HCT116 (cell line): ENCODE results near the gene RBM46. TPM values are rescaled to one million over a fixed set of nuclear protein-coding genes. Genes with fewer than 3 reads are reported as not detected.
A peak's percentile ranks its signal among the peaks of the same experiment; 100 is the strongest.

Experiments used
- ATAC-seq: fragments of 200-7000 bp; cut with Tn5 transposase; 2 replicates; pipeline ENCODE4 v1.9.1; 2020; ENCODE audit warnings: mild to moderate bottlenecking, moderate library complexity
- BruUV-seq: library from RNA; stranded (reverse); fragments of 400-500 nt; replicated peaks from 2 replicates; lab custom pipeline; 2021; lab: Mats Ljungman, UMichigan
- CTCF ChIA-PET: fragments of 300-600 bp; sonication (Branson Sonifier 250); formaldehyde crosslinking; loops from one replicate; lab custom pipeline; 2021; ENCODE audit warnings: antibody characterized with exemption; lab: Charles Lee
- POLR2A ChIA-PET: fragments of 300-600, 350-600 bp; sonication (Branson Sonifier 250); formaldehyde crosslinking; loops from one replicate; lab custom pipeline; 2021; ENCODE audit warnings: antibody characterized with exemption; lab: Charles Lee
- RAD21 ChIA-PET, 2 experiments: fragments of 300-600 bp; sonication (Branson Sonifier 250); formaldehyde crosslinking; loops; one replicate each; lab custom pipeline; 2023; ENCODE audit warnings: low total read pairs in 2 of 2; ENCODE audit not compliant: uncharacterized antibody in 2 of 2, unreplicated experiment in 2 of 2, low non-redundant PET in 1 of 2; lab: Charles Lee
- DNase-seq: peaks from one replicate; pipeline ENCODE4 v3.0.0-alpha.2; 2010; ENCODE audit warnings: low read depth, low spot score
- H2AFZ ChIP-seq: fragments of 200-600 bp; shearing (Covaris generic), sonication (generic); 2 replicates; pipeline ENCODE4 v1.6.1; 2017; ENCODE audit warnings: low read depth, mixed run types, mixed read lengths, antibody characterized with exemption, low read length; ENCODE audit not compliant: poor library complexity, severe bottlenecking
- H3K27ac ChIP-seq: 2 replicates; pipeline ENCODE4 v1.5.1; 2012; ENCODE audit warnings: low read depth, low read length
- H3K27me3 ChIP-seq: fragments of 200-600 bp; sonication (generic); 2 replicates; pipeline ENCODE4 v1.6.1; 2016; ENCODE audit warnings: mixed run types, low read length, mixed read lengths; ENCODE audit not compliant: insufficient read depth
- H3K36me3 ChIP-seq, 2 experiments: fragments of 200-500 bp in 1 of 2; fragments of 200-600 bp in 1 of 2; sonication (Bioruptor generic) in 1 of 2; sonication (generic) in 1 of 2; 2 replicates each; pipeline versions ENCODE4 v1.5.1 to v1.6.1; 2014 to 2016; ENCODE audit warnings: low read length in 2 of 2, inconsistent platforms in 1 of 2, mixed read lengths in 1 of 2, mixed run types in 1 of 2; ENCODE audit not compliant: insufficient read depth in 2 of 2, control insufficient read depth in 1 of 2
- H3K4me1 ChIP-seq, 2 experiments: fragments of 200-600 bp in 1 of 2; sonication (generic) in 1 of 2; 2 replicates each; pipeline versions ENCODE4 v1.5.1 to v1.6.1; 2012 to 2017; ENCODE audit warnings: low read length in 2 of 2, inconsistent platforms in 1 of 2, mild to moderate bottlenecking in 1 of 2, mixed read lengths in 1 of 2, mixed run types in 1 of 2, moderate library complexity in 1 of 2; ENCODE audit not compliant: insufficient read depth in 2 of 2, control insufficient read depth in 1 of 2
- H3K4me2 ChIP-seq: fragments of 200-600 bp; sonication (generic); 2 replicates; pipeline ENCODE4 v1.6.1; 2017; ENCODE audit warnings: mixed run types, low read length, mixed read lengths
- H3K4me3 ChIP-seq, 2 experiments: fragments of 200-600 bp in 1 of 2; sonication (generic) in 1 of 2; replicated peaks in 1 of 2; 2 replicates each; pipeline ENCODE4 v1.5.1; 2011 to 2016; ENCODE audit warnings: low read length in 2 of 2, control low read depth in 1 of 2, low read depth in 1 of 2, mild to moderate bottlenecking in 1 of 2, mixed read lengths in 1 of 2, mixed run types in 1 of 2
- H3K79me2 ChIP-seq: fragments of 200-600 bp; sonication (generic); 2 replicates; pipeline ENCODE4 v1.6.1; 2017; ENCODE audit warnings: mild to moderate bottlenecking, mixed run types, low read length, moderate library complexity, mixed read lengths; ENCODE audit not compliant: insufficient read depth
- H3K9ac ChIP-seq: fragments of 200-600 bp; sonication (generic); 2 replicates; pipeline ENCODE4 v1.6.1; 2016; ENCODE audit warnings: low read length, mixed read lengths
- H3K9me2 ChIP-seq: fragments of 200-600 bp; sonication (generic), shearing (Covaris generic); 2 replicates; pipeline ENCODE4 v1.6.1; 2017; ENCODE audit warnings: mixed run types, mild to moderate bottlenecking, moderate library complexity; ENCODE audit not compliant: insufficient read depth
- H3K9me3 ChIP-seq, 2 experiments: fragments of 200-500 bp in 1 of 2; fragments of 200-600 bp in 1 of 2; sonication (Bioruptor generic) in 1 of 2; sonication (generic) in 1 of 2; 2 replicates each; pipeline ENCODE4 v1.6.1; 2014 to 2017; ENCODE audit warnings: low read length in 2 of 2, mixed read lengths in 2 of 2, inconsistent platforms in 1 of 2, low read depth in 1 of 2, mild to moderate bottlenecking in 1 of 2, mixed run types in 1 of 2, moderate library complexity in 1 of 2; ENCODE audit not compliant: control insufficient read depth in 1 of 2, insufficient read depth in 1 of 2
- H4K20me1 ChIP-seq: fragments of 200-600 bp; sonication (generic), shearing (Covaris generic); 2 replicates; pipeline ENCODE4 v1.6.1; 2017; ENCODE audit warnings: mixed run types, mild to moderate bottlenecking, moderate library complexity; ENCODE audit not compliant: insufficient read depth
- CBX3 ChIP-seq: IDR thresholded peaks from 2 replicates; pipeline ENCODE4 v1.6.1; 2012; ENCODE audit warnings: low read depth
- EZH2phosphoT487 ChIP-seq: fragments of 200-600 bp; IDR thresholded peaks from 2 replicates; pipeline ENCODE4 v1.6.1; 2018; ENCODE audit warnings: antibody characterized with exemption, borderline replicate concordance
- intact Hi-C: fragments of 100-400 bp; cut with micrococcal nuclease; formaldehyde crosslinking; loops from 2 replicates; pipeline ENCODE4 v1.10.0; 2022
- total RNA-seq: library from RNA; stranded (reverse); gene quantifications from one replicate; pipeline ENCODE4 v1.2.1, GENCODE V29; 2021; ENCODE audit not compliant: unreplicated experiment

RBM46 gene
- total RNA-seq, 1 experiment from 2014 or later, result 0.39 TPM

DNA sequence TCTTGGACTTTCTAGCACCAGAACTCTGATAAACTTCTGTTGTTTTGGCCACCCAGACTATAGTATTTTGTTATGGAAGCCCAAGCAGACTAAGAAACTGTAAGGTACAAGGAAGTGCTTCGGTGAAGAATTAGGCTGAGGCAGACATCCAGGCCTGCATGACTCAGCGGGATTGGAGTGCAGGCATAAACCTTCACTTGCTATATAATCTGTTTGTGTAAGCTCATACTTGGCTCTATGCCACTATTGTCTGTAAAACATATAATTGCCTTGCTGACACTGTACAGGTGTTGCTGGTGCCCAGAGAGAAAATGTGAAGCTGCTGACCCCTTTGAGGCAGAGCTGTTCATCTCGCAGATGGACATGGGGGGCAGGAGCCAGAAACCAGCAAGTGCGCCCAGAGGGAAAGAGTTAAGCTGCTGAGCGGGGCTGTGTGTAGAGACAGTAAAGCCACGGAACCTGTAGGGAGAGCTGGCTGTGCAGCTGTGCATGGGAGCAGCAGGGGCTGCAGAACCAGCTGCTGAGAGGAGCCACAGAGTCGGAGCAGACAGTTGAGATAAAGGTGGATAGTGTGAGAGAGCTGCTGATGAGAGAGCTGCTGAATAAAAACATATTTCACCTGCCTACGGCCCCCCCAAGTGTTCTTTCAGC lies 96.2 kb downstream of the RBM46 start:
- no peaks in the 10 kb centered on the region for H3K79me2 ChIP-seq
- DNase-seq, result peak; percentile 8
- ATAC-seq, result peak; percentile 36; the same call in 1 of the 2 replicates
- H3K27ac ChIP-seq, result 0 out of 2 replicates have a peak overlapping the region, but pooled peaks have one; percentile 3
- ChIA-PET POLR2A (no interaction called here), RAD21 (no interaction called here), CTCF (interaction anchor here (1.0 kb wide), 1 partner anchor 70 kb away, joined by 3 read pairs; no protein-coding TSS in a partner anchor)
- peaks cover 0 to 10% of the 10 kb centered on the region in 2 experiments; a peak in 2 of 4 replicates for H3K4me1 ChIP-seq
- TF ChIP-seq CBX3 (peak; percentile 55; the same call in 1 of the 2 replicates), EZH2phosphoT487 (no peak)
- no peaks in the 10 kb centered on the region for H3K9me2 ChIP-seq
- peak overlapping the region; percentile 42 for H2AFZ ChIP-seq
- H3K4me2 ChIP-seq, result no peak overlapping the region
- H3K27me3 ChIP-seq, result no peaks in the 10 kb centered on the region
- no peaks in the 10 kb centered on the region for H3K9me3 ChIP-seq
- H3K4me3 ChIP-seq, result no peak overlapping the region
- BruUV-seq, result no TSS peak
- no peaks in the 10 kb centered on the region for H4K20me1 ChIP-seq
- H3K36me3 ChIP-seq, result no peaks in the 10 kb centered on the region
- no peak overlapping the region for H3K9ac ChIP-seq
- intact Hi-C loops, result no loop called here

Other genes with a start within 250 kb of the RBM46 start
- 141 TPM for gene PLRG1, start 230.9 kb upstream of the RBM46 start, total RNA-seq
- 2.0 TPM for gene FGB, start 218.3 kb upstream of the RBM46 start, total RNA-seq
- 3.9 TPM for gene FGA, start 190.5 kb upstream of the RBM46 start, total RNA-seq
- 2.7 TPM for gene FGG, start 168.6 kb upstream of the RBM46 start, total RNA-seq
- 3.8 TPM for gene LRAT, start 37.3 kb upstream of the RBM46 start, total RNA-seq